HEK293 (cell line): Measurements from ENCODE around the gene EXD3.

Experiments
- CTCF ChIA-PET: fragments of 350-600 bp; formaldehyde crosslinking; extraction: SDS; loops from one replicate; lab custom pipeline; 2021; ENCODE audit warnings: antibody characterized with exemption; lab: Yijun Ruan, JAX
- POLR2A ChIA-PET: fragments of 300-600 bp; formaldehyde crosslinking; extraction: SDS; loops from one replicate; lab custom pipeline; 2020; ENCODE audit warnings: antibody characterized with exemption, inconsistent platforms; lab: Yijun Ruan, JAX
- H3K27ac ChIP-seq: fragments of 200-500 bp; sonication (Bioruptor generic); 2 replicates; pipeline ENCODE4 v1.5.1; 2014; ENCODE audit warnings: low read depth, low read length, control low read depth, inconsistent platforms; ENCODE audit errors: extremely low read depth
- H3K36me3 ChIP-seq, 2 experiments: fragments of 200-500 bp in 1 of 2; sonication (Bioruptor generic) in 1 of 2; 1 replicate in 1 of 2; 2 replicates in 1 of 2; pipeline ENCODE4 v1.5.1; 2014 to 2017; ENCODE audit warnings: inconsistent platforms in 2 of 2, low read length in 2 of 2; ENCODE audit not compliant: control insufficient read depth in 2 of 2, insufficient read depth in 1 of 2
- H3K4me1 ChIP-seq: fragments of 200-500 bp; sonication (Bioruptor generic); 2 replicates; pipeline ENCODE4 v1.5.1; 2014; ENCODE audit warnings: mild to moderate bottlenecking, low read length, inconsistent platforms; ENCODE audit not compliant: control insufficient read depth, insufficient read depth
- H3K4me3 ChIP-seq: 2 replicates; pipeline ENCODE4 v1.5.1; 2011; ENCODE audit warnings: low read depth, mild to moderate bottlenecking, control low read depth, low read length, moderate library complexity
- H3K9me3 ChIP-seq: fragments of 200-500 bp; sonication (Bioruptor generic); 2 replicates; pipeline ENCODE4 v1.5.1; 2014; ENCODE audit warnings: low read depth, low read length, inconsistent platforms; ENCODE audit not compliant: control insufficient read depth, insufficient read depth
- GLIS2 ChIP-seq: fragments of 450-650 bp; formaldehyde crosslinking; IDR thresholded peaks from 2 replicates; pipeline ENCODE4 v1.5.1; 2016; ENCODE audit warnings: missing biosample characterization, missing genetic modification characterization
- RBAK ChIP-seq: fragments of 450-650 bp; formaldehyde crosslinking; IDR thresholded peaks from 2 replicates; pipeline ENCODE4 v1.5.1; 2016; ENCODE audit warnings: missing biosample characterization, missing genetic modification characterization
- ZFP3 ChIP-seq: fragments of 450-650 bp; formaldehyde crosslinking; IDR thresholded peaks from 2 replicates; pipeline ENCODE4 v1.5.1; 2016; ENCODE audit warnings: low read depth, missing biosample characterization, missing genetic modification characterization
- ZIC2 ChIP-seq: fragments of 450-650 bp; formaldehyde crosslinking; IDR thresholded peaks from 2 replicates; pipeline ENCODE4 v1.5.1; 2016; ENCODE audit warnings: missing biosample characterization, missing genetic modification characterization
- ZNF121 ChIP-seq: fragments of 450-650 bp; formaldehyde crosslinking; IDR thresholded peaks from 2 replicates; pipeline ENCODE4 v1.5.1; 2016; ENCODE audit warnings: missing biosample characterization, missing genetic modification characterization
- ZNF157 ChIP-seq: fragments of 450-650 bp; formaldehyde crosslinking; IDR thresholded peaks from 2 replicates; pipeline ENCODE4 v1.5.1; 2016; ENCODE audit warnings: missing biosample characterization, missing genetic modification characterization
- ZNF16 ChIP-seq: fragments of 450-650 bp; formaldehyde crosslinking; IDR thresholded peaks from 2 replicates; pipeline ENCODE4 v1.5.1; 2016; ENCODE audit warnings: low read depth, missing biosample characterization, missing genetic modification characterization
- ZNF19 ChIP-seq: fragments of 450-650 bp; formaldehyde crosslinking; IDR thresholded peaks from 2 replicates; pipeline ENCODE4; 2016; ENCODE audit warnings: missing biosample characterization, missing genetic modification characterization, low read depth
- ZNF335 ChIP-seq: fragments of 450-650 bp; formaldehyde crosslinking; conservative IDR thresholded peaks from 2 replicates; pipeline ENCODE4 v1.5.1; 2016; ENCODE audit warnings: missing biosample characterization, missing genetic modification characterization
- ZNF341 ChIP-seq: fragments of 450-650 bp; formaldehyde crosslinking; IDR thresholded peaks from 2 replicates; pipeline ENCODE4; 2016; ENCODE audit warnings: low read depth, missing biosample characterization, missing genetic modification characterization
- ZNF473 ChIP-seq: fragments of 450-650 bp; formaldehyde crosslinking; IDR thresholded peaks from 2 replicates; pipeline ENCODE4 v1.5.1; 2017; ENCODE audit warnings: missing biosample characterization, missing genetic modification characterization
- ZNF571 ChIP-seq: fragments of 450-650 bp; formaldehyde crosslinking; IDR thresholded peaks from 2 replicates; pipeline ENCODE4 v1.5.0; 2017; ENCODE audit warnings: missing biosample characterization, missing genetic modification characterization
- ZSCAN16 ChIP-seq: fragments of 450-650 bp; formaldehyde crosslinking; IDR thresholded peaks from 2 replicates; pipeline ENCODE4 v1.5.1; 2016; ENCODE audit warnings: missing biosample characterization, missing genetic modification characterization
- TF ChIP-seq, protein P1 (sequence below): fragments of 450-650 bp; formaldehyde crosslinking; IDR thresholded peaks from 2 replicates; pipeline ENCODE4 v1.5.1; 2016; ENCODE audit warnings: missing biosample characterization, missing genetic modification characterization
- TF ChIP-seq, protein P2 (sequence below): fragments of 450-650 bp; IDR thresholded peaks from 2 replicates; pipeline ENCODE4 v1.5.1; 2018; ENCODE audit warnings: missing biosample characterization, missing genetic modification characterization
- TF ChIP-seq, protein P3 (sequence below): fragments of 450-650 bp; formaldehyde crosslinking; IDR thresholded peaks from 2 replicates; pipeline ENCODE4 v1.5.1; 2016; ENCODE audit warnings: missing biosample characterization, missing genetic modification characterization, borderline replicate concordance
- TF ChIP-seq, protein P4 (sequence below): fragments of 450-650 bp; formaldehyde crosslinking; IDR thresholded peaks from 2 replicates; pipeline ENCODE4 v1.5.1; 2016; ENCODE audit warnings: missing biosample characterization, missing genetic modification characterization
- TF ChIP-seq, protein P5 (sequence below): fragments of 450-650 bp; formaldehyde crosslinking; IDR thresholded peaks from 2 replicates; pipeline ENCODE4 v1.5.1; 2016; ENCODE audit warnings: missing biosample characterization, missing genetic modification characterization, low read depth
- TF ChIP-seq, protein P6 (sequence below): fragments of 450-650 bp; formaldehyde crosslinking; IDR thresholded peaks from 2 replicates; pipeline ENCODE4 v1.5.1; 2016; ENCODE audit warnings: missing biosample characterization, missing genetic modification characterization

The EXD3 gene

DNA sequence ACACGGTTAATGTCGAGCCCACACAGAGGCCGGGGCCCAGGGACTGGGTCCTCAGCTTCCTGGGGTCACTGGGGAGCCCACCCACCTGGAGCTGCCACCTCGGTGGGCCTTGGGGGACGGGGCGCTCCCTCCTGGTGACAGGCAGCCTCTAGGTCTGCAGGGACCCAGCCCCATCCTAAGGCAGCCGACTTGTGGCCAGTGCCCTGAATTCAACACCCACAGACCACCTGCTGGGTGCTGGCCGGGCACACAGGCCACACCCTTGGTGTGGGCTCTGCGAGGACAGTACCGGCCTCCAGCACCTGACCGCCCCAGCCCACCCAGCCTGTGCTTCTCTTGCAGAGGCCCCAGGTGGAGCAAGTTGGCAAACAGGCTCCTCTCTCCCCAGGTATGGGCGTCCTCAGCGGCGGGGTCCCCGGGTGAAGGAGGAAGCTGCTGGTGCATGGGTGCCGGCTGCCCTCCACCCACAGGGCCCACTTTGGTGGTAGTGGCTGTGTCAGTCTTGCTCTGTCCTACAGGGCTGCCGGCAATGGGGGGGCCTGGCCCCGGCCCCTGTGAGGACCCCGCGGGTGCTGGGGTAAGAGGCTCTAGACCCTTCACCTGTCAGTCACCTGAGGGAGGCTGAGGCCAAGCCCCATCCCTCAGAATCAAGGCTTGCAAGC lies 9.9 kb upstream of the EXD3 start (continued):
- TF ChIP-seq, protein P1, sequence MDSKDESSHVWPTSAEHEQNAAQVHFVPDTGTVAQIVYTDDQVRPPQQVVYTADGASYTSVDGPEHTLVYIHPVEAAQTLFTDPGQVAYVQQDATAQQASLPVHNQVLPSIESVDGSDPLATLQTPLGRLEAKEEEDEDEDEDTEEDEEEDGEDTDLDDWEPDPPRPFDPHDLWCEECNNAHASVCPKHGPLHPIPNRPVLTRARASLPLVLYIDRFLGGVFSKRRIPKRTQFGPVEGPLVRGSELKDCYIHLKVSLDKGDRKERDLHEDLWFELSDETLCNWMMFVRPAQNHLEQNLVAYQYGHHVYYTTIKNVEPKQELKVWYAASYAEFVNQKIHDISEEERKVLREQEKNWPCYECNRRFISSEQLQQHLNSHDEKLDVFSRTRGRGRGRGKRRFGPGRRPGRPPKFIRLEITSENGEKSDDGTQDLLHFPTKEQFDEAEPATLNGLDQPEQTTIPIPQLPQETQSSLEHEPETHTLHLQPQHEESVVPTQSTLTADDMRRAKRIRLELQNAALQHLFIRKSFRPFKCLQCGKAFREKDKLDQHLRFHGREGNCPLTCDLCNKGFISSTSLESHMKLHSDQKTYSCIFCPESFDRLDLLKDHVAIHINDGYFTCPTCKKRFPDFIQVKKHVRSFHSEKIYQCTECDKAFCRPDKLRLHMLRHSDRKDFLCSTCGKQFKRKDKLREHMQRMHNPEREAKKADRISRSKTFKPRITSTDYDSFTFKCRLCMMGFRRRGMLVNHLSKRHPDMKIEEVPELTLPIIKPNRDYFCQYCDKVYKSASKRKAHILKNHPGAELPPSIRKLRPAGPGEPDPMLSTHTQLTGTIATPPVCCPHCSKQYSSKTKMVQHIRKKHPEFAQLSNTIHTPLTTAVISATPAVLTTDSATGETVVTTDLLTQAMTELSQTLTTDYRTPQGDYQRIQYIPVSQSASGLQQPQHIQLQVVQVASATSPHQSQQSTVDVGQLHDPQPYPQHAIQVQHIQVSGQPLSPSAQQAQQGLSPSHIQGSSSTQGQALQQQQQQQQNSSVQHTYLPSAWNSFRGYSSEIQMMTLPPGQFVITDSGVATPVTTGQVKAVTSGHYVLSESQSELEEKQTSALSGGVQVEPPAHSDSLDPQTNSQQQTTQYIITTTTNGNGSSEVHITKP (tag by site-specific recombination): no peak

DNA sequence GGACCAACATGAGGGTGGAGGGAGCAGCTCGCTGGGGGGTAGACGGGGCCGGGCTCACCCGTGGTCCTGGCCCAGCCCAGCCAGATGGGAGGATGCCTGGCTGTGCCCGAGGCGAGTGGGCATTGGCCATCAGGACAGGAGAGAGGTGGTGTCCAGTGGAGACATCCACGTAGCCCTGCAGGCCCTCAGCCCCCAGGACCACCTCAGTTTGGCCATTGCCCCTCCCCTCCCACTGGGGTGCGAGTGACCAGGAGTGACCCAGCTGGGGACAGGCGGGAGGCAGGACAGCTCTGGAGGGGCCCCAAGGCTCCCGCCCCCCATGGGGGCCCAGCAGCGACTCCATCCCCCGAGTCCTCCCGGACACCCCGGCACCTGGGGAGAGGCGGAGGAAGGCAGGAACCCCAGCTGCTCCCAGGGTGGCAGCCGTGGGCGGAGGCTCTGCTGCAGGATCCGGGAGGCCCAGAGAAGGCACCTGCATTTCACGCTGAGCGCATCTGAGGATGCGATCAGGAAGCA lies 8.5 kb upstream of the EXD3 start:
- H3K36me3 ChIP-seq: no peaks in the 10 kb centered on the region; a peak in 1 of 3 replicates
- no peak overlapping the region for H3K4me3 ChIP-seq
- CTCF ChIA-PET: interaction anchor here (0.6 to 2.8 kb wide), 5 partner anchors 8 to 145 kb away, joined by 3 to 13 read pairs (median 3); partner anchors contain the start of genes EXD3 and NOXA1
- no peaks in the 10 kb centered on the region for H3K4me1 ChIP-seq
- H3K27ac ChIP-seq: no peak overlapping the region
- POLR2A ChIA-PET: interaction anchor here (0.9 to 1.0 kb wide), 2 partner anchors 8 to 130 kb away, joined by 3 read pairs; partner anchors contain the start of genes EXD3, NOXA1 and NRARP
- no peaks in the 10 kb centered on the region for H3K9me3 ChIP-seq
- TF ChIP-seq, protein P2, sequence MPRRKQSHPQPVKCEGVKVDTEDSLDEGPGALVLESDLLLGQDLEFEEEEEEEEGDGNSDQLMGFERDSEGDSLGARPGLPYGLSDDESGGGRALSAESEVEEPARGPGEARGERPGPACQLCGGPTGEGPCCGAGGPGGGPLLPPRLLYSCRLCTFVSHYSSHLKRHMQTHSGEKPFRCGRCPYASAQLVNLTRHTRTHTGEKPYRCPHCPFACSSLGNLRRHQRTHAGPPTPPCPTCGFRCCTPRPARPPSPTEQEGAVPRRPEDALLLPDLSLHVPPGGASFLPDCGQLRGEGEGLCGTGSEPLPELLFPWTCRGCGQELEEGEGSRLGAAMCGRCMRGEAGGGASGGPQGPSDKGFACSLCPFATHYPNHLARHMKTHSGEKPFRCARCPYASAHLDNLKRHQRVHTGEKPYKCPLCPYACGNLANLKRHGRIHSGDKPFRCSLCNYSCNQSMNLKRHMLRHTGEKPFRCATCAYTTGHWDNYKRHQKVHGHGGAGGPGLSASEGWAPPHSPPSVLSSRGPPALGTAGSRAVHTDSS (tag by site-specific recombination): no peak
- TF ChIP-seq, protein P3, sequence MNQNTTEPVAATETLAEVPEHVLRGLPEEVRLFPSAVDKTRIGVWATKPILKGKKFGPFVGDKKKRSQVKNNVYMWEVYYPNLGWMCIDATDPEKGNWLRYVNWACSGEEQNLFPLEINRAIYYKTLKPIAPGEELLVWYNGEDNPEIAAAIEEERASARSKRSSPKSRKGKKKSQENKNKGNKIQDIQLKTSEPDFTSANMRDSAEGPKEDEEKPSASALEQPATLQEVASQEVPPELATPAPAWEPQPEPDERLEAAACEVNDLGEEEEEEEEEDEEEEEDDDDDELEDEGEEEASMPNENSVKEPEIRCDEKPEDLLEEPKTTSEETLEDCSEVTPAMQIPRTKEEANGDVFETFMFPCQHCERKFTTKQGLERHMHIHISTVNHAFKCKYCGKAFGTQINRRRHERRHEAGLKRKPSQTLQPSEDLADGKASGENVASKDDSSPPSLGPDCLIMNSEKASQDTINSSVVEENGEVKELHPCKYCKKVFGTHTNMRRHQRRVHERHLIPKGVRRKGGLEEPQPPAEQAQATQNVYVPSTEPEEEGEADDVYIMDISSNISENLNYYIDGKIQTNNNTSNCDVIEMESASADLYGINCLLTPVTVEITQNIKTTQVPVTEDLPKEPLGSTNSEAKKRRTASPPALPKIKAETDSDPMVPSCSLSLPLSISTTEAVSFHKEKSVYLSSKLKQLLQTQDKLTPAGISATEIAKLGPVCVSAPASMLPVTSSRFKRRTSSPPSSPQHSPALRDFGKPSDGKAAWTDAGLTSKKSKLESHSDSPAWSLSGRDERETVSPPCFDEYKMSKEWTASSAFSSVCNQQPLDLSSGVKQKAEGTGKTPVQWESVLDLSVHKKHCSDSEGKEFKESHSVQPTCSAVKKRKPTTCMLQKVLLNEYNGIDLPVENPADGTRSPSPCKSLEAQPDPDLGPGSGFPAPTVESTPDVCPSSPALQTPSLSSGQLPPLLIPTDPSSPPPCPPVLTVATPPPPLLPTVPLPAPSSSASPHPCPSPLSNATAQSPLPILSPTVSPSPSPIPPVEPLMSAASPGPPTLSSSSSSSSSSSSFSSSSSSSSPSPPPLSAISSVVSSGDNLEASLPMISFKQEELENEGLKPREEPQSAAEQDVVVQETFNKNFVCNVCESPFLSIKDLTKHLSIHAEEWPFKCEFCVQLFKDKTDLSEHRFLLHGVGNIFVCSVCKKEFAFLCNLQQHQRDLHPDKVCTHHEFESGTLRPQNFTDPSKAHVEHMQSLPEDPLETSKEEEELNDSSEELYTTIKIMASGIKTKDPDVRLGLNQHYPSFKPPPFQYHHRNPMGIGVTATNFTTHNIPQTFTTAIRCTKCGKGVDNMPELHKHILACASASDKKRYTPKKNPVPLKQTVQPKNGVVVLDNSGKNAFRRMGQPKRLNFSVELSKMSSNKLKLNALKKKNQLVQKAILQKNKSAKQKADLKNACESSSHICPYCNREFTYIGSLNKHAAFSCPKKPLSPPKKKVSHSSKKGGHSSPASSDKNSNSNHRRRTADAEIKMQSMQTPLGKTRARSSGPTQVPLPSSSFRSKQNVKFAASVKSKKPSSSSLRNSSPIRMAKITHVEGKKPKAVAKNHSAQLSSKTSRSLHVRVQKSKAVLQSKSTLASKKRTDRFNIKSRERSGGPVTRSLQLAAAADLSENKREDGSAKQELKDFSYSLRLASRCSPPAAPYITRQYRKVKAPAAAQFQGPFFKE: no peak
- TF ChIP-seq ZNF16 (tag by site-specific recombination) (no peak), GLIS2 (tag by site-specific recombination) (peak; percentile 20; the same call in 1 of the 2 replicates), ZNF335 (tag by site-specific recombination) (0 out of 2 replicates have a peak, but pooled peaks have one; percentile 25), ZNF121 (tag by site-specific recombination) (no peak), RBAK (tag by site-specific recombination) (no peak), ZFP3 (tag by site-specific recombination) (no peak), ZNF19 (tag by site-specific recombination) (no peak), ZNF341 (tag by site-specific recombination) (no peak), ZNF571 (tag by site-specific recombination) (no peak), ZIC2 (peak; percentile 64), ZSCAN16 (no peak), ZNF473 (no peak), ZNF157 (no peak)
- TF ChIP-seq, protein P4, sequence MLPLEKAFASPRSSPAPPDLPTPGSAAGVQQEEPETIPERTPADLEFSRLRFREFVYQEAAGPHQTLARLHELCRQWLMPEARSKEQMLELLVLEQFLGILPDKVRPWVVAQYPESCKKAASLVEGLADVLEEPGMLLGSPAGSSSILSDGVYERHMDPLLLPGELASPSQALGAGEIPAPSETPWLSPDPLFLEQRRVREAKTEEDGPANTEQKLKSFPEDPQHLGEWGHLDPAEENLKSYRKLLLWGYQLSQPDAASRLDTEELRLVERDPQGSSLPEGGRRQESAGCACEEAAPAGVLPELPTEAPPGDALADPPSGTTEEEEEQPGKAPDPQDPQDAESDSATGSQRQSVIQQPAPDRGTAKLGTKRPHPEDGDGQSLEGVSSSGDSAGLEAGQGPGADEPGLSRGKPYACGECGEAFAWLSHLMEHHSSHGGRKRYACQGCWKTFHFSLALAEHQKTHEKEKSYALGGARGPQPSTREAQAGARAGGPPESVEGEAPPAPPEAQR (tag by site-specific recombination): no peak
- TF ChIP-seq, protein P5, sequence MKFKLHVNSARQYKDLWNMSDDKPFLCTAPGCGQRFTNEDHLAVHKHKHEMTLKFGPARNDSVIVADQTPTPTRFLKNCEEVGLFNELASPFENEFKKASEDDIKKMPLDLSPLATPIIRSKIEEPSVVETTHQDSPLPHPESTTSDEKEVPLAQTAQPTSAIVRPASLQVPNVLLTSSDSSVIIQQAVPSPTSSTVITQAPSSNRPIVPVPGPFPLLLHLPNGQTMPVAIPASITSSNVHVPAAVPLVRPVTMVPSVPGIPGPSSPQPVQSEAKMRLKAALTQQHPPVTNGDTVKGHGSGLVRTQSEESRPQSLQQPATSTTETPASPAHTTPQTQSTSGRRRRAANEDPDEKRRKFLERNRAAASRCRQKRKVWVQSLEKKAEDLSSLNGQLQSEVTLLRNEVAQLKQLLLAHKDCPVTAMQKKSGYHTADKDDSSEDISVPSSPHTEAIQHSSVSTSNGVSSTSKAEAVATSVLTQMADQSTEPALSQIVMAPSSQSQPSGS (tag by site-specific recombination): no peak
- TF ChIP-seq, protein P6, sequence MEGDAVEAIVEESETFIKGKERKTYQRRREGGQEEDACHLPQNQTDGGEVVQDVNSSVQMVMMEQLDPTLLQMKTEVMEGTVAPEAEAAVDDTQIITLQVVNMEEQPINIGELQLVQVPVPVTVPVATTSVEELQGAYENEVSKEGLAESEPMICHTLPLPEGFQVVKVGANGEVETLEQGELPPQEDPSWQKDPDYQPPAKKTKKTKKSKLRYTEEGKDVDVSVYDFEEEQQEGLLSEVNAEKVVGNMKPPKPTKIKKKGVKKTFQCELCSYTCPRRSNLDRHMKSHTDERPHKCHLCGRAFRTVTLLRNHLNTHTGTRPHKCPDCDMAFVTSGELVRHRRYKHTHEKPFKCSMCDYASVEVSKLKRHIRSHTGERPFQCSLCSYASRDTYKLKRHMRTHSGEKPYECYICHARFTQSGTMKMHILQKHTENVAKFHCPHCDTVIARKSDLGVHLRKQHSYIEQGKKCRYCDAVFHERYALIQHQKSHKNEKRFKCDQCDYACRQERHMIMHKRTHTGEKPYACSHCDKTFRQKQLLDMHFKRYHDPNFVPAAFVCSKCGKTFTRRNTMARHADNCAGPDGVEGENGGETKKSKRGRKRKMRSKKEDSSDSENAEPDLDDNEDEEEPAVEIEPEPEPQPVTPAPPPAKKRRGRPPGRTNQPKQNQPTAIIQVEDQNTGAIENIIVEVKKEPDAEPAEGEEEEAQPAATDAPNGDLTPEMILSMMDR: no peak
